Astrocyte (in vitro differentiated cells and primary cell): ENCODE data around the gene PCNX4. TPM values are rescaled to one million over a fixed set of nuclear protein-coding genes. Genes with fewer than 3 reads are reported as not detected.

ENCODE experiments used
- DNase-seq: peaks from one replicate; pipeline ENCODE4 v3.0.0-alpha.2; 2010; ENCODE audit warnings: low read depth
- FAIRE-seq: peaks from 2 replicates; lab custom pipeline; 2011; peaks lifted over from hg19 to GRCh38; lab: Jason Lieb, UNC
- H2AFZ ChIP-seq: 2 replicates; pipeline ENCODE4 v1.6.0; 2012; ENCODE audit warnings: low read depth, low read length, inconsistent platforms
- H3K27ac ChIP-seq: 2 replicates; pipeline ENCODE4 v1.5.1; 2011; ENCODE audit warnings: low read depth, low read length, inconsistent platforms
- H3K27me3 ChIP-seq: 2 replicates; pipeline ENCODE4 v1.6.0; 2011; ENCODE audit warnings: low read length, inconsistent platforms; ENCODE audit not compliant: insufficient read depth
- H3K36me3 ChIP-seq: 2 replicates; pipeline ENCODE4 v1.5.1; 2011; ENCODE audit warnings: low read length, inconsistent platforms; ENCODE audit not compliant: insufficient read depth
- H3K4me1 ChIP-seq: 2 replicates; pipeline ENCODE4 v1.5.1; 2011; ENCODE audit warnings: low read length, inconsistent platforms; ENCODE audit not compliant: insufficient read depth
- H3K4me2 ChIP-seq: 2 replicates; pipeline ENCODE4 v1.6.0; 2012; ENCODE audit warnings: low read length, inconsistent platforms
- H3K4me3 ChIP-seq: 2 replicates; pipeline ENCODE4 v1.5.1; 2011; ENCODE audit warnings: low read depth, mild to moderate bottlenecking, low read length, inconsistent platforms; ENCODE audit not compliant: insufficient read depth
- H3K79me2 ChIP-seq: 2 replicates; pipeline ENCODE4 v1.6.0; 2012; ENCODE audit warnings: mild to moderate bottlenecking, low read length, inconsistent platforms; ENCODE audit not compliant: insufficient read depth
- H3K9ac ChIP-seq: 2 replicates; pipeline ENCODE4 v1.6.0; 2012; ENCODE audit warnings: mild to moderate bottlenecking, low read length, inconsistent platforms
- H3K9me3 ChIP-seq: 2 replicates; pipeline ENCODE4 v1.5.1; 2012; ENCODE audit warnings: low read depth, mild to moderate bottlenecking, low read length, inconsistent platforms; ENCODE audit not compliant: insufficient read depth
- H4K20me1 ChIP-seq: 2 replicates; pipeline ENCODE4 v1.6.0; 2012; ENCODE audit warnings: low read length, inconsistent platforms; ENCODE audit not compliant: insufficient read depth
- H3K27ac Mint-ChIP-seq: one replicate; pipeline ENCODE4 v1.8.0; 2021; ENCODE audit warnings: mild to moderate bottlenecking, mixed read lengths; ENCODE audit not compliant: unreplicated experiment
- H3K27me3 Mint-ChIP-seq: one replicate; pipeline ENCODE4 v1.8.0; 2021; ENCODE audit warnings: low read depth, mixed read lengths; ENCODE audit not compliant: unreplicated experiment
- H3K36me3 Mint-ChIP-seq: one replicate; pipeline ENCODE4 v1.8.0; 2021; ENCODE audit warnings: low read depth, mixed read lengths; ENCODE audit not compliant: unreplicated experiment
- H3K4me1 Mint-ChIP-seq: one replicate; pipeline ENCODE4 v1.8.0; 2021; ENCODE audit warnings: low read depth, mixed read lengths; ENCODE audit not compliant: unreplicated experiment
- H3K4me3 Mint-ChIP-seq: one replicate; pipeline ENCODE4 v1.8.0; 2021; ENCODE audit warnings: mild to moderate bottlenecking, moderate library complexity, mixed read lengths; ENCODE audit not compliant: unreplicated experiment
- H3K9me3 Mint-ChIP-seq: one replicate; pipeline ENCODE4 v1.8.0; 2021; ENCODE audit warnings: mild to moderate bottlenecking, mixed read lengths; ENCODE audit not compliant: unreplicated experiment
- EZH2 ChIP-seq: IDR thresholded peaks from 2 replicates; pipeline ENCODE4 v1.6.1; 2012; ENCODE audit warnings: mild to moderate bottlenecking, low read length, inconsistent platforms; ENCODE audit not compliant: insufficient read depth
- total RNA-seq: library from RNA; stranded (reverse); gene quantifications from 2 replicates; pipeline ENCODE4 v1.2.1, GENCODE V29; 2021
- TF ChIP-seq, protein P1 (sequence below): IDR thresholded peaks from 2 replicates; pipeline ENCODE4 v1.5.1; 2011; ENCODE audit warnings: low read depth, mild to moderate bottlenecking, inconsistent platforms, low read length, moderate library complexity; ENCODE audit not compliant: insufficient read depth

The PCNX4 gene
- total RNA-seq, 1 donor from 2014 or later: 71.3 TPM

DNA sequence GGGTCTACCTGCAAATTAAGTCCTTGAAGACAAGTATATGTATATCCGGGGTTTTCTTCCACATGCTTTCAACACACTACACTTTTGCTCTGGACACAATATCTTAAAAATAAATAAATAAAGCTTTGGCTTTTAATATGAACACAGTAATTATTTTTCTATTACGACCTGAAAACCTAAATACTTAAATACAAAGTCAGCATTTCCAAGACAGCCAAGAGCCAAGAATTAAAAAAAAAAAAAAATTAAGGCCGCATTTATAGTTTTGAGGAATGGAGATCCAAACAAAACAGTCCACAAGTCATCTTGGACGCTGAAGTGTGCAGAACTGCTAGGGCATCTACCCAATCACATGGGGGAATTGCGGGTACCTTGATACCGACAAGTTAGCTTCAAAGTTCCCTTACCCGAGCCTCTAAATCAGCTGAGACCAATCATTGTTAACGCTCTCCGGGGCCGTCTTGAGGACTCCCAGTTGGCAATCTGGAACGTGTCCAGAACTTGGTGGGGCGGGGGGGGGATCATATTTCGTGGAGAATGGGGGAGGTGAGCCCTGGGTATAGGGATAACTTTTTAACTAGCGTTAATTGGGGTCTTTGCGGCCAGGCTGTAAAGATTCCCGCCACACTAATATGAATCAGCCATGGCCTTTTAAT is 731 bp upstream of the PCNX4 start:
- Mint-ChIP-seq H3K4me3 (peak overlapping the region; percentile 94), H3K4me1 (peaks cover 11% of the 10 kb centered on the region), H3K27ac (peak overlapping the region; percentile 90), H3K36me3 (no peaks in the 10 kb centered on the region), H3K9me3 (no peaks in the 10 kb centered on the region), H3K27me3 (no peaks in the 10 kb centered on the region)
- DNase-seq (peak; percentile 71), FAIRE-seq (no peak)
- TF ChIP-seq EZH2: no peak
- TF ChIP-seq, protein P1, sequence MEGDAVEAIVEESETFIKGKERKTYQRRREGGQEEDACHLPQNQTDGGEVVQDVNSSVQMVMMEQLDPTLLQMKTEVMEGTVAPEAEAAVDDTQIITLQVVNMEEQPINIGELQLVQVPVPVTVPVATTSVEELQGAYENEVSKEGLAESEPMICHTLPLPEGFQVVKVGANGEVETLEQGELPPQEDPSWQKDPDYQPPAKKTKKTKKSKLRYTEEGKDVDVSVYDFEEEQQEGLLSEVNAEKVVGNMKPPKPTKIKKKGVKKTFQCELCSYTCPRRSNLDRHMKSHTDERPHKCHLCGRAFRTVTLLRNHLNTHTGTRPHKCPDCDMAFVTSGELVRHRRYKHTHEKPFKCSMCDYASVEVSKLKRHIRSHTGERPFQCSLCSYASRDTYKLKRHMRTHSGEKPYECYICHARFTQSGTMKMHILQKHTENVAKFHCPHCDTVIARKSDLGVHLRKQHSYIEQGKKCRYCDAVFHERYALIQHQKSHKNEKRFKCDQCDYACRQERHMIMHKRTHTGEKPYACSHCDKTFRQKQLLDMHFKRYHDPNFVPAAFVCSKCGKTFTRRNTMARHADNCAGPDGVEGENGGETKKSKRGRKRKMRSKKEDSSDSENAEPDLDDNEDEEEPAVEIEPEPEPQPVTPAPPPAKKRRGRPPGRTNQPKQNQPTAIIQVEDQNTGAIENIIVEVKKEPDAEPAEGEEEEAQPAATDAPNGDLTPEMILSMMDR: no peak
- H3K9ac ChIP-seq: peak overlapping the region; percentile 98
- peaks cover 21% of the 10 kb centered on the region for H4K20me1 ChIP-seq
- no peaks in the 10 kb centered on the region for H3K27me3 ChIP-seq
- H3K36me3 ChIP-seq: no peaks in the 10 kb centered on the region
- H3K79me2 ChIP-seq: peaks cover 41% of the 10 kb centered on the region
- H3K27ac ChIP-seq: peak overlapping the region; percentile 98
- peak overlapping the region; percentile 92 for H3K4me2 ChIP-seq
- H2AFZ ChIP-seq: peak overlapping the region; percentile 95
- H3K9me3 ChIP-seq: no peaks in the 10 kb centered on the region
- peak overlapping the region; percentile 98 for H3K4me3 ChIP-seq
- H3K4me1 ChIP-seq: peaks cover 18% of the 10 kb centered on the region

DNA sequence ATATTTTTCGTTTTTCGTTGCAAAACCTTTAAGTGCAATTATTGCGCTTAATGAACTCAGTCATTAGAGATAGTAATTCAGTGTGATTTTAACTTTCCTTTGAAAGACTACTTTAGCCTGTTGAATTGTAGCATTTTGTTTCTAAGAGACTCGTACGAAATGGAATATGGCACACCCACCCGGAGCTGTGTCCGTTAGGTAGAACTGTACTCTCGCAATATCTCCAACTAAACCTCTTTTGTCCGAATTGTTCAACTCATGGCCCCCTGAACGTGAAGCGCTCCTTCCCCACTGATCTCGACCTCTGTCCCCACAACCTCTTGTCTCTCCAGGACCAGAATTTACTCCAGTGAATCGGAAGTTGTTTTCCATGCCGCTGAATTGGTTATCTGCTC is 800 bp downstream of the PCNX4 start:
- Mint-ChIP-seq H3K9me3 (no peaks in the 10 kb centered on the region), H3K36me3 (peaks cover 4% of the 10 kb centered on the region), H3K4me1 (peaks cover 11% of the 10 kb centered on the region), H3K4me3 (peak overlapping the region; percentile 94), H3K27me3 (no peaks in the 10 kb centered on the region), H3K27ac (peak overlapping the region; percentile 90)
- H2AFZ ChIP-seq: peak overlapping the region; percentile 95
- H4K20me1 ChIP-seq: peaks cover 37% of the 10 kb centered on the region
- DNase-seq: peak; percentile 42
- peak overlapping the region; percentile 98 for H3K9ac ChIP-seq
- no peak for FAIRE-seq
- H3K27ac ChIP-seq: peak overlapping the region; percentile 98
- H3K79me2 ChIP-seq: peaks cover 56% of the 10 kb centered on the region
- TF ChIP-seq, protein P1: no peak
- no peaks in the 10 kb centered on the region for H3K36me3 ChIP-seq
- H3K4me1 ChIP-seq: peaks cover 23% of the 10 kb centered on the region
- peak overlapping the region; percentile 98 for H3K4me3 ChIP-seq
- H3K9me3 ChIP-seq: no peaks in the 10 kb centered on the region
- peak overlapping the region; percentile 92 for H3K4me2 ChIP-seq
- H3K27me3 ChIP-seq: no peaks in the 10 kb centered on the region

DNA sequence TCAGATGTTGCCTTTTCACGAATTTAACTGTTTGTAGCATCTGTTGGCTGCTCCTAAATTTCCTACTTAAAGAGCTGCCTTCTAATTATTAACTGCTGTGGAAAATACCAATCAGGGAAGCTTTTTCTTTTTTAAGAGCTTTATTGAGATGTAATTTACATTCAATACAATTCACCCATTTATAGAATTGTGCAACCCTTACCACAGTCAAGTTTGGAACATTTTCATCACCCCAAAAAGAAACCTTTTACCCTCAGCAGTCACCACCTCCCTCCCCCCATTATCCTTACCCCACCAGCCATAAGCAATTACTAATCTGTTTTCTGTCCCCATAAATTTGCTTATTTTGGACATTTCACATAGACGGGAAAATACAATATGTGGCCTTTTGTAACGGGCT is 1.4 kb downstream of the PCNX4 start:
- no peaks in the 10 kb centered on the region for H3K9me3 Mint-ChIP-seq
- H3K4me1 Mint-ChIP-seq: peaks cover 16% of the 10 kb centered on the region
- H3K36me3 Mint-ChIP-seq: peaks cover 8% of the 10 kb centered on the region
- no peak overlapping the region for H2AFZ ChIP-seq
- no peak for DNase-seq
- H3K4me3 ChIP-seq: peak overlapping the region; percentile 98
- peaks cover 62% of the 10 kb centered on the region for H3K79me2 ChIP-seq
- H3K9ac ChIP-seq: peak overlapping the region; percentile 98
- FAIRE-seq: no peak
- TF ChIP-seq, protein P1: no peak
- no peak for TF ChIP-seq EZH2
- H3K36me3 ChIP-seq: peaks cover under 1% of the 10 kb centered on the region
- H3K27ac Mint-ChIP-seq: peak overlapping the region; percentile 90
- no peaks in the 10 kb centered on the region for H3K9me3 ChIP-seq
- no peaks in the 10 kb centered on the region for H3K27me3 ChIP-seq
- no peaks in the 10 kb centered on the region for H3K27me3 Mint-ChIP-seq
- H3K27ac ChIP-seq: peak overlapping the region; percentile 98
- H3K4me1 ChIP-seq: peaks cover 23% of the 10 kb centered on the region
- peak overlapping the region; percentile 94 for H3K4me3 Mint-ChIP-seq
- H4K20me1 ChIP-seq: peaks cover 42% of the 10 kb centered on the region
- peak overlapping the region; percentile 92 for H3K4me2 ChIP-seq
